Measurements from ENCODE around the gene RGS6. TPM values are rescaled to one million over a fixed set of nuclear protein-coding genes. Genes with fewer than 3 reads are reported as not detected.

The RGS6 gene
- total RNA-seq, 1 experiment from 2014 or later: not detected

GRCh38 chr14:72614365-72614764 lies 682.1 kb downstream of the RGS6 start:
- Mint-ChIP-seq H3K9me3 (ENCODE audit: unreplicated experiment) (no peaks in the 10 kb centered on the region), H3K36me3 (ENCODE audit: insufficient read depth, unreplicated experiment) (no peaks in the 10 kb centered on the region), H3K4me1 (ENCODE audit: insufficient read depth, unreplicated experiment) (peaks cover 7% of the 10 kb centered on the region), H3K4me3 (ENCODE audit: unreplicated experiment) (no peak overlapping the region), H3K27me3 (ENCODE audit: insufficient read depth, unreplicated experiment) (no peaks in the 10 kb centered on the region), H3K27ac (ENCODE audit: low read depth, unreplicated experiment) (no peak overlapping the region)
- ChIA-PET CTCF (interaction anchor here (0.6 kb wide), 1 partner anchor 97 kb away, joined by 4 read pairs; no protein-coding TSS in a partner anchor), POLR2A (no interaction called here)
- intact Hi-C loops (cut with micrococcal nuclease): no loop called here
- BruUV-seq (replicated peaks): no TSS peak
- TF ChIP-seq CTCF (IDR thresholded peaks at IDR 0.05; ENCODE audit: unreplicated experiment): no peak
- no peak for DNase-seq (ENCODE audit: unreplicated experiment)

- ChIA-PET POLR2A (no interaction called here), CTCF (no interaction called here)
- Mint-ChIP-seq H3K4me3 (ENCODE audit: unreplicated experiment) (no peak overlapping the region), H3K27me3 (ENCODE audit: insufficient read depth, unreplicated experiment) (no peaks in the 10 kb centered on the region), H3K4me1 (ENCODE audit: insufficient read depth, unreplicated experiment) (peaks cover 7% of the 10 kb centered on the region), H3K36me3 (ENCODE audit: insufficient read depth, unreplicated experiment) (no peaks in the 10 kb centered on the region), H3K9me3 (ENCODE audit: unreplicated experiment) (no peaks in the 10 kb centered on the region), H3K27ac (ENCODE audit: low read depth, unreplicated experiment) (no peak overlapping the region)
- no peak for TF ChIP-seq CTCF (IDR thresholded peaks at IDR 0.05; ENCODE audit: unreplicated experiment)
- no peak for DNase-seq (ENCODE audit: unreplicated experiment)
- intact Hi-C loops (cut with micrococcal nuclease): no loop called here
- no TSS peak for BruUV-seq (replicated peaks)
Observed at GRCh38 chr14:72614891-72615415, 682.7 kb downstream of the RGS6 start.

GRCh38 chr14:72615451-72616121 lies 683.4 kb downstream of the RGS6 start:
- no peaks in the 10 kb centered on the region for H3K27me3 Mint-ChIP-seq (ENCODE audit: insufficient read depth, unreplicated experiment)
- H3K4me1 Mint-ChIP-seq (ENCODE audit: insufficient read depth, unreplicated experiment): peaks cover 7% of the 10 kb centered on the region
- peak; percentile 90 for DNase-seq (ENCODE audit: unreplicated experiment)
- H3K27ac Mint-ChIP-seq (ENCODE audit: low read depth, unreplicated experiment): peak overlapping the region; percentile 61
- H3K4me3 Mint-ChIP-seq (ENCODE audit: unreplicated experiment): no peak overlapping the region
- H3K9me3 Mint-ChIP-seq (ENCODE audit: unreplicated experiment): no peaks in the 10 kb centered on the region
- intact Hi-C loops (cut with micrococcal nuclease): no loop called here
- BruUV-seq (replicated peaks): no TSS peak
- ChIA-PET CTCF (no interaction called here), POLR2A (no interaction called here)
- no peak for TF ChIP-seq CTCF (IDR thresholded peaks at IDR 0.05; ENCODE audit: unreplicated experiment)
- no peaks in the 10 kb centered on the region for H3K36me3 Mint-ChIP-seq (ENCODE audit: insufficient read depth, unreplicated experiment)

Small RNA genes within 50 kb of the gene (microRNA-seq; reads per million reads assigned to microRNA genes)
- not detected for gene MIR7843

Measured in MCF 10A (cell line).